Dendritic cell treated with granulocyte-macrophage colony-stimulating factor and Interleukin-4, amounts not matched to agents 40 ng/mL and 50 ng/mL, for 4 days (primary cell): ENCODE results near the gene WDR4.
"Not testable (repeated sequence)": the region's sequence is repeated elsewhere in the genome, so short reads cannot be mapped to it uniquely, and the experiment has no call there.

ENCODE experiments used
- H3K27ac Mint-ChIP-seq: one replicate; pipeline ENCODE4 v1.8.0; 2022; ENCODE audit warnings: mild to moderate bottlenecking, mixed read lengths
- H3K27me3 Mint-ChIP-seq: one replicate; pipeline ENCODE4 v1.8.0; 2022; ENCODE audit warnings: mild to moderate bottlenecking, mixed read lengths
- H3K36me3 Mint-ChIP-seq: one replicate; pipeline ENCODE4 v1.8.0; 2022; ENCODE audit warnings: low read depth, mixed read lengths
- H3K4me1 Mint-ChIP-seq: one replicate; pipeline ENCODE4 v1.8.0; 2022; ENCODE audit warnings: low read depth, mixed read lengths
- H3K4me3 Mint-ChIP-seq: one replicate; pipeline ENCODE4 v1.8.0; 2022; ENCODE audit warnings: mild to moderate bottlenecking, moderate library complexity, mixed read lengths
- H3K9me3 Mint-ChIP-seq: one replicate; pipeline ENCODE4 v1.8.0; 2022; ENCODE audit warnings: mixed read lengths
- intact Hi-C: fragments of 100-400 bp; cut with micrococcal nuclease; formaldehyde crosslinking; loops from one replicate; pipeline ENCODE4 v1.15.0; 2022

WDR4 gene

GRCh38 chr21:42811960-42812359 lies 67.4 kb downstream of the WDR4 start:
- Mint-ChIP-seq H3K4me1 (peaks cover 15% of the 10 kb centered on the region), H3K36me3 (no peaks in the 10 kb centered on the region), H3K27ac (no peak overlapping the region), H3K27me3 (peaks cover 4% of the 10 kb centered on the region), H3K4me3 (no peak overlapping the region), H3K9me3 (no peaks in the 10 kb centered on the region)
- intact Hi-C loops, result no loop called here

GRCh38 chr21:42809577-42810475 lies 69.5 kb downstream of the WDR4 start:
- Mint-ChIP-seq H3K27ac (no peak overlapping the region), H3K27me3 (peaks cover 13% of the 10 kb centered on the region), H3K9me3 (no peaks in the 10 kb centered on the region), H3K4me3 (no peak overlapping the region), H3K36me3 (no peaks in the 10 kb centered on the region), H3K4me1 (peaks cover 32% of the 10 kb centered on the region)
- intact Hi-C loops, result no loop called here

GRCh38 chr21:42809171-42809570 lies 70.2 kb downstream of the WDR4 start:
- Mint-ChIP-seq H3K4me3 (no peak overlapping the region), H3K27ac (no peak overlapping the region), H3K4me1 (peaks cover 32% of the 10 kb centered on the region), H3K27me3 (peaks cover 13% of the 10 kb centered on the region), H3K9me3 (no peaks in the 10 kb centered on the region), H3K36me3 (no peaks in the 10 kb centered on the region)
- intact Hi-C loops, result no loop called here

- no peaks in the 10 kb centered on the region for H3K36me3 Mint-ChIP-seq
- H3K4me1 Mint-ChIP-seq, result peaks cover 32% of the 10 kb centered on the region
- H3K9me3 Mint-ChIP-seq, result no peaks in the 10 kb centered on the region
- no peak overlapping the region for H3K4me3 Mint-ChIP-seq
- no peak overlapping the region for H3K27ac Mint-ChIP-seq
- peaks cover 13% of the 10 kb centered on the region for H3K27me3 Mint-ChIP-seq
- intact Hi-C loops, result no loop called here
Observed at GRCh38 chr21:42807938-42808613, 71.3 kb downstream of the WDR4 start.

GRCh38 chr21:42807293-42807895 lies 71.9 kb downstream of the WDR4 start:
- H3K4me3 Mint-ChIP-seq, H3K27ac Mint-ChIP-seq, H3K9me3 Mint-ChIP-seq, H3K36me3 Mint-ChIP-seq, intact Hi-C loops: not testable (repeated sequence)
- Mint-ChIP-seq H3K27me3 (peaks cover 13% of the 10 kb centered on the region), H3K4me1 (peaks cover 30% of the 10 kb centered on the region)

GRCh38 chr21:42806509-42807140 lies 72.7 kb downstream of the WDR4 start:
- Mint-ChIP-seq H3K9me3 (no peaks in the 10 kb centered on the region), H3K4me1 (peaks cover 23% of the 10 kb centered on the region), H3K27ac (peak overlapping the region; percentile 21), H3K4me3 (no peak overlapping the region), H3K27me3 (peaks cover 13% of the 10 kb centered on the region), H3K36me3 (no peaks in the 10 kb centered on the region)
- intact Hi-C loops, result no loop called here

GRCh38 chr21:42801616-42802015 lies 77.7 kb downstream of the WDR4 start:
- H3K27ac Mint-ChIP-seq, H3K36me3 Mint-ChIP-seq, H3K4me3 Mint-ChIP-seq, intact Hi-C loops, H3K9me3 Mint-ChIP-seq: not testable (repeated sequence)
- peaks cover 11% of the 10 kb centered on the region for H3K27me3 Mint-ChIP-seq
- H3K4me1 Mint-ChIP-seq, result peaks cover 13% of the 10 kb centered on the region

- Mint-ChIP-seq H3K27ac (no peak overlapping the region), H3K27me3 (peaks cover 6% of the 10 kb centered on the region), H3K36me3 (no peaks in the 10 kb centered on the region), H3K9me3 (no peaks in the 10 kb centered on the region), H3K4me3 (no peak overlapping the region), H3K4me1 (no peaks in the 10 kb centered on the region)
- intact Hi-C loops, result no loop called here
Observed at GRCh38 chr21:42799948-42800347, 79.4 kb downstream of the WDR4 start.

GRCh38 chr21:42799516-42799915 lies 79.8 kb downstream of the WDR4 start:
- peaks cover 5% of the 10 kb centered on the region for H3K27me3 Mint-ChIP-seq
- no peak overlapping the region for H3K4me3 Mint-ChIP-seq
- no peaks in the 10 kb centered on the region for H3K4me1 Mint-ChIP-seq
- H3K27ac Mint-ChIP-seq, result no peak overlapping the region
- intact Hi-C loops, result no loop called here
- H3K9me3 Mint-ChIP-seq, result no peaks in the 10 kb centered on the region
- H3K36me3 Mint-ChIP-seq, result no peaks in the 10 kb centered on the region
